CD4-positive, alpha-beta T cell (primary cell): ENCODE data around the gene RAD51B. TPM values are rescaled to one million over a fixed set of nuclear protein-coding genes. Genes with fewer than 3 reads are reported as not detected.

Experiments
- ATAC-seq: fragments of 200-7000 bp; cut with Tn5 transposase; one replicate; pipeline ENCODE4 v1.10.0; 2022; ENCODE audit warnings: mild to moderate bottlenecking; ENCODE audit not compliant: poor library complexity
- CTCF ChIA-PET: fragments of 350-600 bp; sonication (Branson Sonifier 250); formaldehyde crosslinking; loops from one replicate; lab custom pipeline; 2021; ENCODE audit warnings: antibody characterized with exemption, inconsistent platforms; lab: Charles Lee
- POLR2A ChIA-PET: fragments of 350-600 bp; sonication (Branson Sonifier 250); formaldehyde crosslinking; loops from one replicate; lab custom pipeline; 2021; ENCODE audit warnings: antibody characterized with exemption, inconsistent platforms; lab: Charles Lee
- DNase-seq, 14 experiments: peaks; one replicate each; pipeline ENCODE4 v3.0.0-alpha.2; 2013 to 2020; ENCODE audit warnings: mixed read lengths in 2 of 14
- H3K27ac ChIP-seq, 2 donors: one replicate each; pipeline versions ENCODE4 v1.5.1 to v1.7.0; 2013; ENCODE audit warnings: low read length in 2 of 2, low read depth in 1 of 2, mild to moderate bottlenecking in 1 of 2
- H3K27me3 ChIP-seq, 2 experiments: 1 replicate in 1 of 2; 2 replicates in 1 of 2; pipeline versions ENCODE4 v1.6.1 to v1.7.0; 2013; ENCODE audit warnings: low read length in 2 of 2, control low read depth in 1 of 2, mild to moderate bottlenecking in 1 of 2, moderate library complexity in 1 of 2; ENCODE audit not compliant: insufficient read depth in 2 of 2, control insufficient read depth in 1 of 2
- H3K36me3 ChIP-seq: one replicate; pipeline ENCODE4 v1.6.1; 2013; ENCODE audit warnings: low read length, control low read depth; ENCODE audit not compliant: insufficient read depth
- H3K4me1 ChIP-seq: one replicate; pipeline ENCODE4 v1.6.1; 2013; ENCODE audit warnings: low read length, control low read depth; ENCODE audit not compliant: insufficient read depth
- H3K4me3 ChIP-seq: one replicate; pipeline ENCODE4 v1.5.1; 2013; ENCODE audit warnings: mild to moderate bottlenecking, low read length, moderate library complexity
- H3K9me3 ChIP-seq, 2 experiments: 1 replicate in 1 of 2; 2 replicates in 1 of 2; pipeline versions ENCODE4 v1.6.1 to v1.7.0; 2013; ENCODE audit warnings: low read length in 2 of 2, mild to moderate bottlenecking in 2 of 2, control low read depth in 1 of 2, moderate library complexity in 1 of 2; ENCODE audit not compliant: control insufficient read depth in 1 of 2, insufficient read depth in 1 of 2
- H3K27ac Mint-ChIP-seq: one replicate; pipeline ENCODE4 v1.8.0; 2020; ENCODE audit warnings: mixed read lengths
- H3K27me3 Mint-ChIP-seq: one replicate; pipeline ENCODE4 v1.8.0; 2021; ENCODE audit warnings: mixed read lengths
- H3K36me3 Mint-ChIP-seq: one replicate; pipeline ENCODE4 v1.8.0; 2021; ENCODE audit warnings: low read depth, mixed read lengths
- H3K4me1 Mint-ChIP-seq: one replicate; pipeline ENCODE4 v1.8.0; 2021; ENCODE audit warnings: low read depth, mixed read lengths
- H3K4me3 Mint-ChIP-seq: one replicate; pipeline ENCODE4 v1.8.0; 2020; ENCODE audit warnings: mild to moderate bottlenecking, mixed read lengths
- H3K9me3 Mint-ChIP-seq: one replicate; pipeline ENCODE4 v1.8.0; 2020; ENCODE audit warnings: mixed read lengths
- CTCF ChIP-seq: fragments of 200-600 bp; IDR thresholded peaks from one replicate; pipeline ENCODE4 v1.8.0; 2022; ENCODE audit warnings: antibody characterized with exemption, mild to moderate bottlenecking
- intact Hi-C, 2 experiments: fragments of 100-400 bp; cut with DNase I in 1 of 2; cut with micrococcal nuclease in 1 of 2; formaldehyde crosslinking; loops; one replicate each; pipeline versions ENCODE4 v1.15.1 to v1.9.0; 2023 to 2025; cut with DNase I, micrococcal nuclease
- total RNA-seq, 174 experiments: library from RNA in 2 of 174; stranded (reverse) in 2 of 174; gene quantifications; one replicate each; pipeline ENCODE4 v1.2.3 and lab custom pipeline; 2021 to 2026

Gene RAD51B
- total RNA-seq, 2 experiments from 2014 or later, result 18.4 to 20.0 TPM

DNA sequence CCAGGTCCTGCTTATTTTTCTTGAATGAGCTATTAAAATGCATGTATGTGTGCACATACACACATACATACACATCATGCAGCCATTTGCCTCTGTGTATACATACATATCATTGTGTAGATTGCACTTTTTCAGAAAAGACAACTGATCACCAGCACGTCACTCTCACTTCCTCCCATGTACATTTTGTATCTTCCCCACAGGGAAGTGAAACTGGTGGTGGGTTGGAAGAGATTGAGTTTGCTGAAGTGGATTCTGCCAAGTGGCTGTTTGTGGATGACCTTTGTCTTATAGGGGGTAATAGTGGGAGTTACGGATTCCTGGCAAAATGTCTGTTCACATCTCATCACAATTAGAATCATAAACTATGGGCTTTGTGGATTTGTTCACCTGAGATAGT is 448.6 kb downstream of the RAD51B start:
- no peak for TF ChIP-seq CTCF
- intact Hi-C loops, result loop anchor here in 1 of 2 experiments (1.0 to 10.0 kb wide), 2 partner anchors 15 to 417 kb away; no protein-coding TSS in a partner anchor
- Mint-ChIP-seq H3K27me3 (no peaks in the 10 kb centered on the region), H3K27ac (peak overlapping the region; percentile 77), H3K9me3 (no peaks in the 10 kb centered on the region), H3K4me1 (peaks cover 64% of the 10 kb centered on the region), H3K36me3 (no peaks in the 10 kb centered on the region), H3K4me3 (peak overlapping the region; percentile 13)
- ChIA-PET CTCF (interaction anchor here (1.0 kb wide), 1 partner anchor 239 kb away, joined by 3 read pairs; no protein-coding TSS in a partner anchor), POLR2A (interaction anchor here (1.0 to 1.1 kb wide), 2 partner anchors 520 to 527 kb away, joined by 3 read pairs; no protein-coding TSS in a partner anchor)
- no peaks in the 10 kb centered on the region for H3K27me3 ChIP-seq
- H3K36me3 ChIP-seq, result no peaks in the 10 kb centered on the region
- H3K4me1 ChIP-seq, result peaks cover 22% of the 10 kb centered on the region
- ATAC-seq (peak; percentile 64), DNase-seq (peak in 3 of 14 experiments; percentile 63 to 69 (median 66))
- no peak overlapping the region for H3K4me3 ChIP-seq
- H3K9me3 ChIP-seq, result no peaks in the 10 kb centered on the region
- H3K27ac ChIP-seq, result peak overlapping the region in 1 of 2 donors; percentile 45

- CTCF ChIA-PET, result interaction anchor here (1.0 kb wide), 1 partner anchor 239 kb away, joined by 3 read pairs; no protein-coding TSS in a partner anchor
- no peaks in the 10 kb centered on the region for H3K27me3 Mint-ChIP-seq
Observed at GRCh38 chr14:68268719-68269118, 449.1 kb downstream of the RAD51B start.

More at GRCh38 chr14:68268719-68269118, 449.1 kb downstream of the RAD51B start:
- H3K27ac ChIP-seq, result peak overlapping the region in 1 of 2 donors; percentile 45
- Mint-ChIP-seq H3K27ac (peak overlapping the region; percentile 77), H3K4me3 (peak overlapping the region; percentile 32), H3K9me3 (no peaks in the 10 kb centered on the region), H3K4me1 (peaks cover 61% of the 10 kb centered on the region), H3K36me3 (no peaks in the 10 kb centered on the region)
- H3K36me3 ChIP-seq, result no peaks in the 10 kb centered on the region
- H3K27me3 ChIP-seq, result no peaks in the 10 kb centered on the region
- POLR2A ChIA-PET, result interaction anchor here (1.0 to 1.1 kb wide), 2 partner anchors 519 to 526 kb away, joined by 3 read pairs; no protein-coding TSS in a partner anchor
- ATAC-seq (peak; percentile 73), DNase-seq (peak in 1 of 14 experiments; percentile 61)
- H3K4me1 ChIP-seq, result peaks cover 22% of the 10 kb centered on the region
- H3K9me3 ChIP-seq, result no peaks in the 10 kb centered on the region
- no peak for TF ChIP-seq CTCF
- H3K4me3 ChIP-seq, result no peak overlapping the region
- intact Hi-C loops, result loop anchor here in 1 of 2 experiments (1.0 to 10.0 kb wide), 2 partner anchors 15 to 416 kb away; no protein-coding TSS in a partner anchor
